DOHH2 (cell line): ENCODE results near the gene MED27.

Experiments
- H3F3A ChIP-seq: fragments of 200-600 bp; sonication (generic), shearing (Covaris generic); 2 replicates; pipeline ENCODE4 v1.6.0; 2016; ENCODE audit warnings: antibody characterized with exemption, mild to moderate bottlenecking; ENCODE audit not compliant: control insufficient read depth, insufficient read depth
- H3K27ac ChIP-seq: fragments of 200-600 bp; sonication (generic); 2 replicates; pipeline ENCODE4 v1.5.1; 2014; ENCODE audit warnings: low read depth, mild to moderate bottlenecking, low read length, moderate library complexity
- H3K27me3 ChIP-seq: fragments of 200-600 bp; sonication (generic); 2 replicates; pipeline ENCODE4 v1.6.1; 2014; ENCODE audit warnings: mild to moderate bottlenecking, low read length, mixed read lengths; ENCODE audit not compliant: control insufficient read depth
- H3K36me3 ChIP-seq: fragments of 200-600 bp; sonication (generic); 2 replicates; pipeline ENCODE4 v1.6.1; 2014; ENCODE audit warnings: mild to moderate bottlenecking, low read length, moderate library complexity, mixed read lengths; ENCODE audit not compliant: control insufficient read depth
- H3K4me1 ChIP-seq: fragments of 200-600 bp; sonication (generic); 2 replicates; pipeline ENCODE4 v1.6.1; 2014; ENCODE audit warnings: mild to moderate bottlenecking, low read length, mixed read lengths; ENCODE audit not compliant: control insufficient read depth
- H3K4me2 ChIP-seq: fragments of 200-600 bp; sonication (generic); 2 replicates; pipeline ENCODE4 v1.6.0; 2014; ENCODE audit warnings: mild to moderate bottlenecking, low read length, moderate library complexity
- H3K4me3 ChIP-seq: fragments of 200-600 bp; sonication (generic); 2 replicates; pipeline ENCODE4 v1.5.1; 2014; ENCODE audit warnings: mild to moderate bottlenecking, low read length, mixed read lengths
- H3K79me2 ChIP-seq: fragments of 200-600 bp; sonication (generic); 2 replicates; pipeline ENCODE4 v1.6.1; 2014; ENCODE audit warnings: mild to moderate bottlenecking, low read length, mixed read lengths; ENCODE audit not compliant: control insufficient read depth
- H3K9me2 ChIP-seq: fragments of 200-600 bp; sonication (generic); replicated peaks from 2 replicates; pipeline ENCODE4 v1.6.1; 2014; ENCODE audit warnings: mild to moderate bottlenecking, low read length, mixed read lengths; ENCODE audit not compliant: control insufficient read depth
- H3K9me3 ChIP-seq: fragments of 200-600 bp; sonication (generic); 2 replicates; pipeline ENCODE4 v1.6.1; 2014; ENCODE audit warnings: antibody characterized with exemption, low read length, mixed read lengths; ENCODE audit not compliant: control insufficient read depth, insufficient read depth
- H4K20me1 ChIP-seq: fragments of 200-600 bp; sonication (generic); 2 replicates; pipeline ENCODE4 v1.6.0; 2014; ENCODE audit warnings: low read depth, mild to moderate bottlenecking, antibody characterized with exemption, low read length, moderate library complexity; ENCODE audit not compliant: control insufficient read depth, insufficient read depth
- CTCF ChIP-seq: fragments of 200-600 bp; sonication (generic); IDR thresholded peaks from one replicate; pipeline ENCODE4 v1.5.1; 2014; ENCODE audit warnings: antibody characterized with exemption, mild to moderate bottlenecking, low read depth, low read length; ENCODE audit not compliant: poor library complexity, severe bottlenecking
- EZH2phosphoT487 ChIP-seq: fragments of 200-600 bp; sonication (generic); IDR thresholded peaks from 2 replicates; pipeline ENCODE4 v1.6.1; 2017; ENCODE audit warnings: borderline replicate concordance, mild to moderate bottlenecking, antibody characterized with exemption, low read length, moderate library complexity, mixed read lengths

The MED27 gene

GRCh38 chr9:131887680-131888079, 192.0 kb downstream of the MED27 start:
- Histone ChIP-seq H3K9me2 (no peaks in the 10 kb centered on the region), H3K36me3 (no peaks in the 10 kb centered on the region), H3K4me2 (no peak overlapping the region), H4K20me1 (no peaks in the 10 kb centered on the region), H3F3A (no peaks in the 10 kb centered on the region), H3K27me3 (no peaks in the 10 kb centered on the region), H3K9me3 (no peaks in the 10 kb centered on the region), H3K79me2 (no peaks in the 10 kb centered on the region), H3K27ac (no peak overlapping the region), H3K4me3 (no peak overlapping the region), H3K4me1 (no peaks in the 10 kb centered on the region)
- TF ChIP-seq CTCF = no peak
- TF ChIP-seq EZH2phosphoT487 = no peak

GRCh38 chr9:131886826-131887225, 192.8 kb downstream of the MED27 start:
- no peaks in the 10 kb centered on the region for H3K4me1 ChIP-seq
- no peaks in the 10 kb centered on the region for H3K36me3 ChIP-seq
- no peak overlapping the region for H3K27ac ChIP-seq
- H3K9me2 ChIP-seq = no peaks in the 10 kb centered on the region
- no peaks in the 10 kb centered on the region for H3K27me3 ChIP-seq
- TF ChIP-seq CTCF = no peak
- TF ChIP-seq EZH2phosphoT487 = no peak
- no peaks in the 10 kb centered on the region for H3K79me2 ChIP-seq
- H3F3A ChIP-seq = no peaks in the 10 kb centered on the region
- no peaks in the 10 kb centered on the region for H3K9me3 ChIP-seq
- no peaks in the 10 kb centered on the region for H4K20me1 ChIP-seq
- H3K4me2 ChIP-seq = no peak overlapping the region
- no peak overlapping the region for H3K4me3 ChIP-seq

GRCh38 chr9:131885144-131885609, 194.5 kb downstream of the MED27 start:
- H3K4me2 ChIP-seq = no peak overlapping the region

More at GRCh38 chr9:131885144-131885609, 194.5 kb downstream of the MED27 start:
- Histone ChIP-seq H3F3A (no peaks in the 10 kb centered on the region), H3K27me3 (no peaks in the 10 kb centered on the region), H3K36me3 (no peaks in the 10 kb centered on the region), H3K4me3 (no peak overlapping the region), H3K4me1 (no peaks in the 10 kb centered on the region), H3K9me2 (no peaks in the 10 kb centered on the region), H3K9me3 (no peaks in the 10 kb centered on the region), H3K27ac (no peak overlapping the region), H3K79me2 (no peaks in the 10 kb centered on the region), H4K20me1 (no peaks in the 10 kb centered on the region)
- TF ChIP-seq EZH2phosphoT487 (no peak), CTCF (no peak)
